Measurements from ENCODE around the gene ITGA2. TPM values are rescaled to one million over a fixed set of nuclear protein-coding genes. Genes with fewer than 3 reads are reported as not detected.

ITGA2 gene
- total and polyA plus RNA-seq, 2 of the 8 experiments (the other 6 are each of a cell fraction or from before 2014, with no cell fraction given) = 1.4 to 7.7 TPM

DNA sequence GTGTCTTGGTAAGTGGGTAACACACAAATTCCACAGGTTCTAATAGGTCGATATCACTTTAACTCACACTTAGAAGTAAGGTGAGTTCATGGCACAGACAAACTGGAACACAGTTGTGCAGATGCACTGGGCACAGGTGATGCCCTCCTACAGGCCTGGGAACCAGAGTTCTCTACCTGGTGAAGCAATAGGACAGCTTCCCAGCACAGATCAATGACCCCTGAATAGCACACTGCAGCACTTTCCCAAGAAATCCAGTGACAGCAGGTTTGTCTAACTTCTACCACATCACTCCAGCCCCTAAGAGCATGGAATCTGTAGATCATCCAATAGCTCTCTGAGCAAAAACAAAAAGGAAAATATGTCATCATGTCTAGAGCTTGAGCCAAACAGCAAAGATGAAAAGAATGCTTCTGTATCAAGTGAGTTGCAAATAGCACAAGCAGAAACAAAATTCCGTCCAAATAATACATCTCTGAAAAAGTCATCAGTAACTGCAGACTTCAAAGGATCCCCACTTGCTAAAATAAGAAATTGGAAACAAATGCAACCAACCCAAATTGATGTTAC, 86.9 kb downstream of the ITGA2 start:
- no peak overlapping the region for H3K18ac ChIP-seq (ENCODE audit: extremely low read depth, low read length)
- H4K5ac ChIP-seq (ENCODE audit: insufficient read length, low read depth, low read length) = no peak overlapping the region
- H3K23me2 ChIP-seq (ENCODE audit: low read depth, low read length) = no peaks in the 10 kb centered on the region
- peaks cover 0 to 9% (median 3%) of the 10 kb centered on the region in 4 experiments; a peak in 2 of 8 replicates for H3K36me3 ChIP-seq (ENCODE audit: control insufficient read depth in 2 of 4, insufficient read depth in 4 of 4, low read length in 3 of 4)
- H3K27me3 ChIP-seq (replicated peaks in 1 of 4; ENCODE audit: control insufficient read depth in 3 of 4, extremely low read depth in 1 of 4, insufficient read depth in 3 of 4, low read length in 3 of 4) = no peaks in the 10 kb centered on the region
- H3K4me2 ChIP-seq (ENCODE audit: insufficient read depth in 1 of 2, low read depth in 2 of 2, low read length in 2 of 2) = no peak overlapping the region
- CTCF ChIA-PET (ENCODE audit: partially characterized antibody) = interaction anchor here (1.6 kb wide), 1 partner anchor 128 kb away, joined by 5 read pairs; no protein-coding TSS in a partner anchor
- no peak overlapping the region for H3K23ac ChIP-seq (ENCODE audit: insufficient read length)
- no peak overlapping the region for H4K91ac ChIP-seq (replicated peaks; ENCODE audit: insufficient read length, low read length)
- no peaks in the 10 kb centered on the region for H3K9me3 ChIP-seq (ENCODE audit: insufficient read depth in 2 of 2, low read depth in 1 of 2, low read length in 1 of 2)
- no peak overlapping the region for H2BK20ac ChIP-seq (ENCODE audit: low read length)
- WGBS, 2 experiments (ENCODE audit: extremely low coverage in 1 of 2, insufficient coverage in 1 of 2, insufficient read length in 1 of 2, insufficient replicate concordance in 2 of 2, low coverage in 1 of 2, low lambda C conversion rate in 2 of 2, missing lambda C conversion rate in 1 of 2) = 93% methylated on average over 2 of the region's 2 CpGs; no CpG with 5 or more reads in 1 of the 2 experiments
- no peak overlapping the region for H4K8ac ChIP-seq (ENCODE audit: extremely low read depth, insufficient read depth, low read length)
- H3K14ac ChIP-seq (ENCODE audit: insufficient read length) = no peak overlapping the region
- no peak overlapping the region for H2AK5ac ChIP-seq (ENCODE audit: low read depth, low read length)
- no peak overlapping the region for H3K27ac ChIP-seq (ENCODE audit: low read depth, low read length)
- H2AFZ ChIP-seq (ENCODE audit: low read length) = no peak overlapping the region
- H2BK120ac ChIP-seq (replicated peaks; ENCODE audit: low read depth, low read length) = no peak overlapping the region
- no peak overlapping the region for H2BK12ac ChIP-seq (ENCODE audit: low read depth, low read length)
- DNase-seq (ENCODE audit: low read depth in 1 of 2, low spot score in 2 of 2) (no peak), FAIRE-seq (no peak)
- H2BK15ac ChIP-seq (ENCODE audit: low read length) = no peak overlapping the region
- H3K4me1 ChIP-seq (replicated peaks in 1 of 4; ENCODE audit: control insufficient read depth in 3 of 4, insufficient read depth in 4 of 4, low read length in 3 of 4) = no peaks in the 10 kb centered on the region
- H3K79me1 ChIP-seq (ENCODE audit: low read depth, low read length) = no peaks in the 10 kb centered on the region
- H3K4ac ChIP-seq (replicated peaks; ENCODE audit: insufficient read length, low read depth, low read length) = no peak overlapping the region
- H3K9ac ChIP-seq (replicated peaks in 1 of 4; ENCODE audit: extremely low read depth in 1 of 4, low read depth in 3 of 4, low read length in 3 of 4) = no peak overlapping the region
- H4K20me1 ChIP-seq (replicated peaks in 1 of 2; ENCODE audit: control insufficient read depth in 1 of 2, insufficient read depth in 2 of 2, low read length in 2 of 2) = no peaks in the 10 kb centered on the region
- no peak overlapping the region for H2BK5ac ChIP-seq (ENCODE audit: low read depth, low read length)
- no peak overlapping the region for H3K56ac ChIP-seq (replicated peaks; ENCODE audit: insufficient read length, low read depth, low read length)
- H3K4me3 ChIP-seq (ENCODE audit: extremely low read depth in 1 of 4, insufficient read depth in 2 of 4, low read depth in 3 of 4, low read length in 4 of 4) = no peak overlapping the region
- POLR2A ChIA-PET (ENCODE audit: partially characterized antibody) = no interaction called here
- no peaks in the 10 kb centered on the region for H3K79me2 ChIP-seq (ENCODE audit: control insufficient read depth in 1 of 2, insufficient read depth in 2 of 2, low read length in 2 of 2)
- TF ChIP-seq SIRT6 (IDR thresholded peaks at IDR 0.05; ENCODE audit: low read length) = no peak
- no peak for TF ChIP-seq NANOG (IDR thresholded peaks at IDR 0.05; ENCODE audit: insufficient read depth, low read depth, low read length, poor library complexity, severe bottlenecking)
- no peak for TF ChIP-seq RBBP5 (IDR thresholded peaks at IDR 0.05; ENCODE audit: borderline replicate concordance, low read depth, low read length)
- no peak for TF ChIP-seq TEAD4 (IDR thresholded peaks at IDR 0.05; ENCODE audit: low read depth, low read length)
- TF ChIP-seq RFX5 (IDR thresholded peaks at IDR 0.05; ENCODE audit: borderline replicate concordance, low read depth, low read length) = no peak
- no peak for TF ChIP-seq KDM4A (IDR thresholded peaks at IDR 0.05; ENCODE audit: low read depth, low read length, severe bottlenecking)
- TF ChIP-seq FOSL1 (IDR thresholded peaks at IDR 0.05; ENCODE audit: insufficient read depth, low read depth, low read length) = no peak
- no peak for TF ChIP-seq PHF8 (conservative IDR thresholded peaks at IDR 0.05; ENCODE audit: low read depth, low read length)
- TF ChIP-seq TAF7 (optimal IDR thresholded peaks at IDR 0.05; ENCODE audit: borderline replicate concordance, low read depth, low read length) = no peak
- TF ChIP-seq CREB1 (IDR thresholded peaks at IDR 0.05) = no peak
- TF ChIP-seq CBX5 (IDR thresholded peaks at IDR 0.05; ENCODE audit: low read depth, low read length) = no peak
- no peak for TF ChIP-seq JUN (IDR thresholded peaks at IDR 0.05; ENCODE audit: low read depth, low read length)
- no peak for TF ChIP-seq KDM1A (IDR thresholded peaks at IDR 0.05; ENCODE audit: borderline replicate concordance, low read length)
- no peak for TF ChIP-seq SP4 (IDR thresholded peaks at IDR 0.05; ENCODE audit: low read length)

All from H1 (cell line).